Activated CD4-positive, alpha-beta T cell treated with anti-CD3 and anti-CD28 coated beads, Interleukin-2, amount 10 ng/mL, durations not matched to agents 7 days and 5 days (primary cell): ENCODE results near the gene SEL1L. TPM values are rescaled to one million over a fixed set of nuclear protein-coding genes. Genes with fewer than 3 reads are reported as not detected.
A peak's percentile ranks its signal among the peaks of the same experiment; 100 is the strongest.
"Not testable (repeated sequence)": the region's sequence is repeated elsewhere in the genome, so short reads cannot be mapped to it uniquely, and the experiment has no call there.

Source experiments
- CTCF ChIA-PET: fragments of 350-600 bp; sonication (Branson Sonifier 250); formaldehyde crosslinking; loops from one replicate; lab custom pipeline; 2021; ENCODE audit warnings: antibody characterized with exemption; lab: Charles Lee
- POLR2A ChIA-PET: fragments of 350-600 bp; sonication (Branson Sonifier 250); formaldehyde crosslinking; loops from one replicate; lab custom pipeline; 2021; ENCODE audit warnings: antibody characterized with exemption; lab: Charles Lee
- DNase-seq: peaks from one replicate; pipeline ENCODE4 v3.0.0-alpha.2; 2020
- H3K27ac Mint-ChIP-seq: one replicate; pipeline ENCODE4 v1.8.0; 2021; ENCODE audit warnings: mild to moderate bottlenecking, moderate library complexity, mixed read lengths
- H3K27me3 Mint-ChIP-seq: one replicate; pipeline ENCODE4 v1.8.0; 2021; ENCODE audit warnings: mixed read lengths
- H3K36me3 Mint-ChIP-seq: one replicate; pipeline ENCODE4 v1.8.0; 2021; ENCODE audit warnings: low read depth, mixed read lengths
- H3K4me1 Mint-ChIP-seq: one replicate; pipeline ENCODE4 v1.8.0; 2021; ENCODE audit warnings: mixed read lengths
- H3K4me3 Mint-ChIP-seq: one replicate; pipeline ENCODE4 v1.8.0; 2021; ENCODE audit warnings: mild to moderate bottlenecking, moderate library complexity, mixed read lengths
- H3K9me3 Mint-ChIP-seq: one replicate; pipeline ENCODE4 v1.8.0; 2021; ENCODE audit warnings: mixed read lengths
- total RNA-seq, 2 experiments: library from RNA; stranded (reverse); gene quantifications; one replicate each; pipeline ENCODE4 v1.2.3, GENCODE V29; 2021

SEL1L gene
- total RNA-seq, 2 experiments from 2014 or later = 52.3 to 60.8 TPM

- H3K27me3 Mint-ChIP-seq = no peaks in the 10 kb centered on the region
- H3K4me3 Mint-ChIP-seq = no peak overlapping the region
- DNase-seq = peak; percentile 31
- no peaks in the 10 kb centered on the region for H3K9me3 Mint-ChIP-seq
- ChIA-PET POLR2A (no interaction called here), CTCF (interaction anchor here (0.5 kb wide), 1 partner anchor 12 kb away, joined by 5 read pairs; no protein-coding TSS in a partner anchor)
- peaks cover 36% of the 10 kb centered on the region for H3K4me1 Mint-ChIP-seq
- H3K27ac Mint-ChIP-seq = peak overlapping the region; percentile 88
- peaks cover 68% of the 10 kb centered on the region for H3K36me3 Mint-ChIP-seq
These were observed 14.2 kb downstream of the SEL1L start for GRCh38 chr14:81519200-81520011.

GRCh38 chr14:81517798-81518398 lies 15.8 kb downstream of the SEL1L start:
- CTCF ChIA-PET = interaction anchor here (1.3 to 1.4 kb wide), 2 partner anchors 16 to 58 kb away, joined by 3 to 5 read pairs; partner anchors contain the start of gene SEL1L

GRCh38 chr14:81516986-81517797 lies 16.5 kb downstream of the SEL1L start:
- Mint-ChIP-seq H3K4me1 (peaks cover 28% of the 10 kb centered on the region), H3K4me3 (no peak overlapping the region), H3K27me3 (no peaks in the 10 kb centered on the region), H3K36me3 (peaks cover 69% of the 10 kb centered on the region), H3K27ac (no peak overlapping the region), H3K9me3 (no peaks in the 10 kb centered on the region)
- CTCF ChIA-PET = interaction anchor here (1.0 to 1.4 kb wide), 4 partner anchors 17 to 57 kb away, joined by 3 to 5 read pairs (median 3); partner anchors contain the start of gene SEL1L
- DNase-seq = no peak
- POLR2A ChIA-PET = no interaction called here

More at GRCh38 chr14:81517798-81518398, 15.8 kb downstream of the SEL1L start:
- Mint-ChIP-seq H3K9me3 (no peaks in the 10 kb centered on the region), H3K27ac (no peak overlapping the region), H3K4me1 (peaks cover 29% of the 10 kb centered on the region), H3K36me3 (peaks cover 69% of the 10 kb centered on the region), H3K4me3 (no peak overlapping the region), H3K27me3 (no peaks in the 10 kb centered on the region)
- no peak for DNase-seq
- POLR2A ChIA-PET = no interaction called here

GRCh38 chr14:81515927-81516326 lies 17.7 kb downstream of the SEL1L start:
- Mint-ChIP-seq H3K4me1 (peaks cover 28% of the 10 kb centered on the region), H3K36me3 (peaks cover 64% of the 10 kb centered on the region)
- CTCF ChIA-PET = interaction anchor here (0.6 to 1.3 kb wide), 4 partner anchors 11 to 407 kb away, joined by 3 read pairs; no protein-coding TSS in a partner anchor
- POLR2A ChIA-PET, H3K9me3 Mint-ChIP-seq, H3K4me3 Mint-ChIP-seq, DNase-seq, H3K27me3 Mint-ChIP-seq, H3K27ac Mint-ChIP-seq: not testable (repeated sequence)

GRCh38 chr14:81512826-81513225 lies 20.8 kb downstream of the SEL1L start:
- H3K4me3 Mint-ChIP-seq, H3K27me3 Mint-ChIP-seq, H3K27ac Mint-ChIP-seq, CTCF ChIA-PET, DNase-seq, POLR2A ChIA-PET, H3K9me3 Mint-ChIP-seq: not testable (repeated sequence)
- Mint-ChIP-seq H3K4me1 (peaks cover 15% of the 10 kb centered on the region), H3K36me3 (peaks cover 59% of the 10 kb centered on the region)

GRCh38 chr14:81511111-81511904 lies 22.3 kb downstream of the SEL1L start:
- no peak for DNase-seq
- H3K27me3 Mint-ChIP-seq = no peaks in the 10 kb centered on the region
- H3K4me3 Mint-ChIP-seq = no peak overlapping the region
- ChIA-PET CTCF (no interaction called here), POLR2A (no interaction called here)
- H3K27ac Mint-ChIP-seq = no peak overlapping the region
- no peaks in the 10 kb centered on the region for H3K9me3 Mint-ChIP-seq
- H3K4me1 Mint-ChIP-seq = peaks cover 16% of the 10 kb centered on the region
- H3K36me3 Mint-ChIP-seq = peaks cover 65% of the 10 kb centered on the region

GRCh38 chr14:81509838-81510452 lies 23.7 kb downstream of the SEL1L start:
- CTCF ChIA-PET = no interaction called here
- H3K36me3 Mint-ChIP-seq = peaks cover 65% of the 10 kb centered on the region
- H3K27ac Mint-ChIP-seq = no peak overlapping the region
- POLR2A ChIA-PET = no interaction called here
- no peaks in the 10 kb centered on the region for H3K9me3 Mint-ChIP-seq
- no peaks in the 10 kb centered on the region for H3K27me3 Mint-ChIP-seq
- H3K4me3 Mint-ChIP-seq = no peak overlapping the region
- no peak for DNase-seq
- peaks cover 16% of the 10 kb centered on the region for H3K4me1 Mint-ChIP-seq

- ChIA-PET CTCF (no interaction called here), POLR2A (no interaction called here)
- H3K36me3 Mint-ChIP-seq = peaks cover 63% of the 10 kb centered on the region
These were observed 24.3 kb downstream of the SEL1L start for GRCh38 chr14:81509321-81509720.

GRCh38 chr14:81506487-81506886 lies 27.2 kb downstream of the SEL1L start:
- Mint-ChIP-seq H3K36me3 (peaks cover 61% of the 10 kb centered on the region), H3K9me3 (no peaks in the 10 kb centered on the region), H3K4me3 (no peak overlapping the region), H3K27ac (no peak overlapping the region), H3K4me1 (peaks cover 11% of the 10 kb centered on the region), H3K27me3 (no peaks in the 10 kb centered on the region)
- no peak for DNase-seq
- CTCF ChIA-PET = no interaction called here
- POLR2A ChIA-PET = no interaction called here

More at GRCh38 chr14:81509321-81509720, 24.3 kb downstream of the SEL1L start:
- no peak overlapping the region for H3K27ac Mint-ChIP-seq
- no peak for DNase-seq
- peaks cover 16% of the 10 kb centered on the region for H3K4me1 Mint-ChIP-seq
- no peaks in the 10 kb centered on the region for H3K27me3 Mint-ChIP-seq
- H3K9me3 Mint-ChIP-seq = no peaks in the 10 kb centered on the region
- no peak overlapping the region for H3K4me3 Mint-ChIP-seq

GRCh38 chr14:81504864-81505263 lies 28.8 kb downstream of the SEL1L start:
- H3K9me3 Mint-ChIP-seq = no peaks in the 10 kb centered on the region
- no peak overlapping the region for H3K4me3 Mint-ChIP-seq
- no peak for DNase-seq
- peaks cover 66% of the 10 kb centered on the region for H3K36me3 Mint-ChIP-seq
- no peaks in the 10 kb centered on the region for H3K27me3 Mint-ChIP-seq
- ChIA-PET CTCF (no interaction called here), POLR2A (no interaction called here)
- no peak overlapping the region for H3K27ac Mint-ChIP-seq
- H3K4me1 Mint-ChIP-seq = peaks cover 5% of the 10 kb centered on the region

GRCh38 chr14:81485781-81486180 lies 47.9 kb downstream of the SEL1L start:
- ChIA-PET POLR2A (no interaction called here), CTCF (no interaction called here)
- no peak for DNase-seq
- Mint-ChIP-seq H3K9me3 (no peaks in the 10 kb centered on the region), H3K36me3 (peaks cover 61% of the 10 kb centered on the region), H3K27me3 (no peaks in the 10 kb centered on the region), H3K27ac (no peak overlapping the region), H3K4me1 (peaks cover 20% of the 10 kb centered on the region), H3K4me3 (no peak overlapping the region)

GRCh38 chr14:81485372-81485771 lies 48.3 kb downstream of the SEL1L start:
- POLR2A ChIA-PET = no interaction called here
- Mint-ChIP-seq H3K4me1 (peaks cover 20% of the 10 kb centered on the region), H3K36me3 (peaks cover 62% of the 10 kb centered on the region), H3K4me3 (no peak overlapping the region), H3K27ac (peak overlapping the region; percentile 41), H3K9me3 (no peaks in the 10 kb centered on the region), H3K27me3 (no peaks in the 10 kb centered on the region)
- DNase-seq = peak; percentile 20
- CTCF ChIA-PET = no interaction called here
